Activated naive CD8-positive, alpha-beta T cell treated with anti-CD3 and anti-CD28 coated beads for 36 hours (primary cell): ENCODE data around the gene OR10J4. TPM values are rescaled to one million over a fixed set of nuclear protein-coding genes. Genes with fewer than 3 reads are reported as not detected.

Experiments
- DNase-seq: peaks from one replicate; pipeline ENCODE4 v3.0.0; 2021
- H3K27ac Mint-ChIP-seq: one replicate; pipeline ENCODE4 v1.8.0; 2022; ENCODE audit warnings: mild to moderate bottlenecking, moderate library complexity, mixed read lengths
- H3K27me3 Mint-ChIP-seq: one replicate; pipeline ENCODE4 v1.8.0; 2022; ENCODE audit warnings: mild to moderate bottlenecking, mixed read lengths
- H3K36me3 Mint-ChIP-seq: one replicate; pipeline ENCODE4 v1.8.0; 2021; ENCODE audit warnings: mild to moderate bottlenecking, mixed read lengths
- H3K4me1 Mint-ChIP-seq: one replicate; pipeline ENCODE4 v1.8.0; 2021; ENCODE audit warnings: mixed read lengths
- H3K4me3 Mint-ChIP-seq: one replicate; pipeline ENCODE4 v1.8.0; 2022; ENCODE audit warnings: mild to moderate bottlenecking, moderate library complexity, mixed read lengths
- H3K9me3 Mint-ChIP-seq: one replicate; pipeline ENCODE4 v1.8.0; 2022; ENCODE audit warnings: mixed read lengths
- total RNA-seq, 2 experiments: library from RNA; stranded (reverse); gene quantifications; one replicate each; pipeline ENCODE4 v1.2.3, GENCODE V29; 2021

Gene OR10J4
- total RNA-seq, 2 experiments from 2014 or later, result not detected

DNA sequence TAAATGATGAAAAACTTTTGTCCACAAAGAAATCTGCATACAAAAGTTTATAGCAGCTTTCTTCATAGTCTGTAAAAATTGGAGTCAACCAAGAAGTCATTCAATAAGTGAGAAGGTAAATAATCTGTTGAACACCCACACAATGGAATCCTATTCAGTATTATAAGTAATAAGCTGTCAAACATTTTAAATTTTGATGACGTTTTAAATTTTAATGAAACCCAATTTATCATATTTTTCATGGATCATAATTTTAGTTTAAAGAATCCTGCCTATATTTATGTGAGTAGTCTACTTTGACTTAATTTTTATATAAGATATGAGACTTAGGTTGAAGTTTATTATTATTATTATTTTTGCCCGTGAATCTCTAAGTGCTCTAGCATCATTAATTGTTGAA lies 27.5 kb downstream of the OR10J4 start:
- H3K4me3 Mint-ChIP-seq, result no peak overlapping the region
- no peak for DNase-seq
- no peaks in the 10 kb centered on the region for H3K36me3 Mint-ChIP-seq
- H3K27me3 Mint-ChIP-seq, result no peaks in the 10 kb centered on the region
- no peaks in the 10 kb centered on the region for H3K4me1 Mint-ChIP-seq
- peaks cover 22% of the 10 kb centered on the region for H3K9me3 Mint-ChIP-seq
- H3K27ac Mint-ChIP-seq, result no peak overlapping the region

- no peaks in the 10 kb centered on the region for H3K4me1 Mint-ChIP-seq
Measured at GRCh38 chr1:159465191-159465603, 33.2 kb downstream of the OR10J4 start.

GRCh38 chr1:159468321-159468720 lies 36.3 kb downstream of the OR10J4 start:
- Mint-ChIP-seq H3K9me3 (no peaks in the 10 kb centered on the region), H3K27me3 (peaks cover 16% of the 10 kb centered on the region), H3K4me1 (no peaks in the 10 kb centered on the region), H3K27ac (no peak overlapping the region), H3K4me3 (no peak overlapping the region), H3K36me3 (no peaks in the 10 kb centered on the region)
- DNase-seq, result no peak

More at GRCh38 chr1:159465191-159465603, 33.2 kb downstream of the OR10J4 start:
- Mint-ChIP-seq H3K9me3 (peaks cover 19% of the 10 kb centered on the region), H3K36me3 (no peaks in the 10 kb centered on the region), H3K27me3 (peaks cover 10% of the 10 kb centered on the region), H3K4me3 (no peak overlapping the region), H3K27ac (no peak overlapping the region)
- DNase-seq, result no peak

DNA sequence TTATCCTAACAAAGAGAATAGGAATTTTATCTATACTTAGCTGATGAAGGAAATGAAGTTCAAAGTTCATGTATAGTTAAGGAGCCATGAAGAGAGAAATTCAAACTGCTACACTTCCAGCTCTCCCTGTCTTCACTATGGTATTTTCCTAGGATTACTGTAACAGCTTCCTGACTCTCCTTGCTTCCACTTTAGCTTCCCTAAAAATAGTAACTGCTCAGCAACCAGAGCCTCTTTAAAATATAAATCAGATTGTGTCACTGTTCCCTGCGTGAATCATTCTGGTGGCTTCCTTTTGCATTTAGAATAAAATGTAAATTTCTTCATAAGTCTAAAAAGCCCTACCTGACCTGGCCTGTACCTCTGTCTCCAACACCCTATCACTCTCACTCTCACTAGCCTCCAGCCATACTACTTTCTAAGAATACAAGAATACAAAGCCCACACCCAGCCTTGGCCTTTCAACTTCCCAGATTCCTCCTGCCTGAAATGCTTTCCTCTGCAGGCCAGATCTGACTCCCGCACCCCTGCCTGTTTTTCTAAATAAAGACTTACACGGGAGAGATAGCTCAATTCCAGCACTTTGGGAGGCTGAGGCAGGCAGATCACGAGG lies 38.0 kb downstream of the OR10J4 start:
- no peak for DNase-seq
- H3K4me3 Mint-ChIP-seq, result no peak overlapping the region
- H3K4me1 Mint-ChIP-seq, result no peaks in the 10 kb centered on the region
- no peaks in the 10 kb centered on the region for H3K36me3 Mint-ChIP-seq
- H3K27ac Mint-ChIP-seq, result no peak overlapping the region
- no peaks in the 10 kb centered on the region for H3K9me3 Mint-ChIP-seq
- peaks cover 18% of the 10 kb centered on the region for H3K27me3 Mint-ChIP-seq

DNA sequence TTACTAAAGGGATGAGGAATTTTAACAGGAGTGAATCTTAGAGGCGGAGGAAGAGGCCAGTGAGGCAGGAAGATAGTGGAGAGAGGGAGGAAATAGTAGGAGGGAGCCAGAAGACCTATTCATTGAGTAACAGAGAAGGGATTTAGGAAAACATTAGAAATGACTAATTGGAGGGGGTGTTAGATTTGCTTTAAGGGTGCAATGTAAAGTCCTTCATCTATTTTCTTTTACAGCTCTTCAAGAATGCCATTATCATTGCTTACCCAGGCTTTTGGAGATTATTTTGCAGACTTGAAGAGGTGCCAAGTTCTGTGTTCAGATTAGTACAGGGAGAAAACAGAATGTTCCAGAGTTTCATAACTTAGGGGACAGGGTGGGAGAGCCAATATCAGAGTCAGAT lies 41.3 kb downstream of the OR10J4 start:
- H3K27me3 Mint-ChIP-seq, result peaks cover 15% of the 10 kb centered on the region
- H3K4me1 Mint-ChIP-seq, result no peaks in the 10 kb centered on the region
- no peak overlapping the region for H3K4me3 Mint-ChIP-seq
- H3K36me3 Mint-ChIP-seq, result no peaks in the 10 kb centered on the region
- H3K9me3 Mint-ChIP-seq, result no peaks in the 10 kb centered on the region
- no peak overlapping the region for H3K27ac Mint-ChIP-seq
- DNase-seq, result no peak

DNA sequence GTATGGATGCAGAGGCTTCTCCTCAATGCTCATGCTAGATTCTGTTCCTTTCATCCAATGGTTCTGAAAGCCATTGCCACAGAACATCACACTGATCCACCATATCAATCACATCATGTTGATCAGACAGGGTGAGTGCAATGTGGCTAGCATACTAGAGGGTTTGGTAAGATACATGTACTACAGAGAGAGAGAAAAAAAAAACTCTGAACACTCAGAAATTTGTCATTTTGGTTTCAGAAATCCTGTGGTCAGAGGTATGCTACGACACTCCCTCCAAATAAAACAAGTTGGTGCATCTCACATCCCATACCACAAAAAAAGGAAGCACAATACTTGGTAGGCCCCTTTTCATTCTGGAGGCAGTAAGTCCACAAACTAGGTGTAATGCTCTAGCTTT lies 42.9 kb downstream of the OR10J4 start:
- Mint-ChIP-seq H3K4me1 (no peaks in the 10 kb centered on the region), H3K4me3 (no peak overlapping the region), H3K27me3 (peaks cover 8% of the 10 kb centered on the region), H3K9me3 (no peaks in the 10 kb centered on the region), H3K36me3 (no peaks in the 10 kb centered on the region), H3K27ac (no peak overlapping the region)
- no peak for DNase-seq

Other genes starting within 250 kb of the OR10J4 start
- gene ACKR1, start 227.3 kb upstream of the OR10J4 start, total RNA-seq, result not detected
- gene FCER1A, start 129.9 kb upstream of the OR10J4 start, total RNA-seq, result not detected
- gene OR10J1, start 7.5 kb downstream of the OR10J4 start, total RNA-seq, result not detected
- gene OR10J5, start 103.8 kb downstream of the OR10J4 start, total RNA-seq, result not detected
- gene APCS, start 155.6 kb downstream of the OR10J4 start, total RNA-seq, result not detected